Muscle of leg (tissue), 11 donors: Measurements from ENCODE around the gene SLC39A9. TPM values are rescaled to one million over a fixed set of nuclear protein-coding genes. Genes with fewer than 3 reads are reported as not detected.
A peak's percentile ranks its signal among the peaks of the same experiment; 100 is the strongest.
"Not testable (repeated sequence)": the region's sequence is repeated elsewhere in the genome, so short reads cannot be mapped to it uniquely, and the experiment has no call there.

Experiments
- DNase-seq: peaks from one replicate; pipeline ENCODE4 v3.0.0; 2013
- H3K27ac ChIP-seq: one replicate; pipeline ENCODE4 v1.5.1; 2013; ENCODE audit warnings: mild to moderate bottlenecking, low read length, control low read depth
- H3K27me3 ChIP-seq: one replicate; pipeline ENCODE4 v1.6.1; 2013; ENCODE audit warnings: low read length; ENCODE audit not compliant: control insufficient read depth, insufficient read depth
- H3K36me3 ChIP-seq: one replicate; pipeline ENCODE4 v1.6.1; 2013; ENCODE audit warnings: low read length; ENCODE audit not compliant: control insufficient read depth, insufficient read depth
- H3K4me1 ChIP-seq: one replicate; pipeline ENCODE4 v1.6.1; 2013; ENCODE audit warnings: low read length; ENCODE audit not compliant: control insufficient read depth, insufficient read depth
- H3K4me3 ChIP-seq: one replicate; pipeline ENCODE4 v1.5.1; 2013; ENCODE audit warnings: low read length, control low read depth
- H3K9me3 ChIP-seq: replicated peaks from 2 replicates; pipeline ENCODE4 v1.6.1; 2013; ENCODE audit warnings: low read depth, low read length; ENCODE audit not compliant: control insufficient read depth
- WGBS: methylation state at CpG from one replicate; pipeline ENCODE4 v1.1.5; 2013; ENCODE audit warnings: missing lambda C conversion rate; ENCODE audit not compliant: insufficient coverage; 5-methylcytosine and 5-hydroxymethylcytosine counted together
- polyA plus RNA-seq, 8 donors: library from polyadenylated mRNA; unstranded; fragments of 120-200 nt; gene quantifications; one replicate each; pipeline versions ENCODE4 v1.2.1 to v1.2.3, GENCODE V29; 2013; ENCODE audit warnings: inconsistent platforms in 1 of 8, low replicate concordance in 1 of 8; ENCODE audit not compliant: insufficient read length in 8 of 8, insufficient read depth in 1 of 8
- total RNA-seq: library from RNA; stranded (reverse); fragments of 120-200 nt; gene quantifications from one replicate; pipeline ENCODE4 v1.2.4, GENCODE V29; 2013

The SLC39A9 gene
- total and polyA plus RNA-seq, 9 donors: 26.9 to 48.0 (median 31.7) TPM

DNA sequence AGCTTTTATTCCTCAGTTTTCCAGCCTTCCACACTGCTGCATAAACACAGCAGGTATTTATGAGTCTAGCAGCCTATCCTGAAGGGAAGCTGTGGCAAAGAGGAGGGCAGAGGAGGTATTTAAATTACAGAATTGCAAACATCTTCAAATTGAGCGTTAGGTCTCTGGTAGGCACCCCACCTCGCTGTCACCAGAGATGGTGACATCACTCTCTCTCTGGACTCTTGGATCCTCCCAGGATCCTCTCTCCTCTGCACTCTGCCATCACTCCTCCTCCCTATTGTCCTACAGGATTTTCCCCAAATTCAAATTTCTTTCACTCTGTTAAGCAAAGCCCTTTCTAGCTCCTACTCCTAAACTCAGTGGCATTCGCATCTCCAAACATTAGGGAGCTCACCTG lies 92.7 kb downstream of the SLC39A9 start:
- WGBS: 91% methylated on average over 3 of the region's 3 CpGs
- peaks cover 17% of the 10 kb centered on the region for H3K27me3 ChIP-seq
- H3K9me3 ChIP-seq: no peaks in the 10 kb centered on the region
- no peak overlapping the region for H3K27ac ChIP-seq
- no peaks in the 10 kb centered on the region for H3K36me3 ChIP-seq
- peaks cover 20% of the 10 kb centered on the region for H3K4me1 ChIP-seq
- no peak for DNase-seq
- H3K4me3 ChIP-seq: no peak overlapping the region

DNA sequence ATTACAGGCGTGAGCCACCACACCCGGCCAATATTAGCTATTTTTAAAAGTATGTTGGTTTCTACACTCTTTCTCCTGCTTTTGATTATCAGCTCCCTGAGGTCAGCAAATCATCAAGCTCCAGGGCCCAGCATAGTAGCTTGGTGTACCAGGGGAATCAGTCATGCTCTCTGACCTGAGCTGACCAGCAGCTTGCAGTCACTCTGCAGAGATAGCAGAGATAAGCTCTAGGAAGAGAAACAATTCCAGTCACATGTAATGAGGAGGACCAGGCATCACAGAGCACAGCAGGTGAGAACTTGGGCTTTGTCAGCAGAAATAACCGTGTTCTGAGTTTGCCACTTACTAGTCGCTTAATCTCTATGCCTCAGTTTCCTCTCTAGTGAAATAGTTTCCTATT lies 94.5 kb downstream of the SLC39A9 start:
- Histone ChIP-seq H3K9me3 (no peaks in the 10 kb centered on the region), H3K4me1 (peaks cover 28% of the 10 kb centered on the region), H3K27ac (no peak overlapping the region), H3K36me3 (no peaks in the 10 kb centered on the region), H3K4me3 (no peak overlapping the region), H3K27me3 (peaks cover 5% of the 10 kb centered on the region)
- WGBS: no CpG with 5 or more reads among the region's 4 CpGs
- no peak for DNase-seq

DNA sequence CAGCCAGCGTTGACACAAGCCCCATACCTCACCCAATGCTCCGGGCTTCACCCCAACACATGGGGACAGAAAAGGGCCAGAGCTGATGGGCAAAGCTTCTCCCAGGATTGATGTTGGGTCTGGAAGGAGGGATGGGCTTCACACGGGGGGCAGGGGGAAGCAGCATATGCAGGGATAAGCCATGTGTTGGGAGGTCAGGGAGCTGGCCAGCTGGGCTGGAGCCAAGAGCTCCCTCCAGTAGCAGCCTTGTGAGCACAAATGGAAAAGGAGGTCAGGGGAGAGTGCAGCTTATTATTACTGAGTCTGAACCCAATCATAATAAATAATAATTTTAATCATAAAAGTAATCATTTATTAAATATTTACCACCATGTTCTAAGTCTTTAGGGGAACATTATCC lies 95.3 kb downstream of the SLC39A9 start:
- DNase-seq: peak; percentile 21
- Histone ChIP-seq H3K9me3 (no peaks in the 10 kb centered on the region), H3K36me3 (no peaks in the 10 kb centered on the region), H3K27me3 (peaks cover 2% of the 10 kb centered on the region), H3K4me3 (no peak overlapping the region), H3K4me1 (peaks cover 31% of the 10 kb centered on the region), H3K27ac (no peak overlapping the region)
- WGBS: 0% methylated on average over 1 of the region's 3 CpGs

DNA sequence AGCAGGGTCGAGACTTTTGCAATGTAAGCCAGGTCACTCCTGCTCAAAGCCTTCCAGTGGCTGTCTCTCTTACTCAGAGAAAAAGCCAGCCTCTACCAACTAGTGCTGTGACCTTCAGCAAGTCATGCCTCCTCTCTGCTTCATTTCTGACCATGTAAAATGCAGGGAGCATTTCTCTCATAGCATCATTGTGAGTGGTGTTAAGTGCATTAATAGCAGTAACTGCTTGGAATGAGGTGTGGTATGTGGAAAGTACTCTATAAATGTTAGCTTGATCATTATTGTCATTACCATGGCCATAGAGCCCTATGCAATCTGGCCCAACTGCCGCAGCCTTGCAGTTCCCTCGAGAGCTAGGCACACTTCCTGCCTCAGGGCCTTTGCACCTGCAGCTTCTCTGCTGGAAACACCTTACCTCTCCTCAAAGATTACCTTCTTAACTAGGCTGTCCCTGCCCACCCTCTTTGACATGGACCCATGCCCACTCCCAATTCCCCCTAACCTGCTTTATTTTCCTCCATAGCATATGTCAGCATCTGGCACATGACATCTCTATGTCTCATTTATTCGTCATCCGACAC lies 96.9 kb downstream of the SLC39A9 start:
- Histone ChIP-seq H3K9me3 (no peaks in the 10 kb centered on the region), H3K4me3 (no peak overlapping the region), H3K4me1 (peaks cover 45% of the 10 kb centered on the region), H3K27me3 (peaks cover 2% of the 10 kb centered on the region), H3K27ac (no peak overlapping the region), H3K36me3 (no peaks in the 10 kb centered on the region)
- no peak for DNase-seq
- WGBS: 83% methylated on average over 3 of the region's 5 CpGs

GRCh38 chr14:69497866-69498265 lies 99.4 kb downstream of the SLC39A9 start:
- H3K4me3 ChIP-seq, H3K36me3 ChIP-seq, H3K27me3 ChIP-seq, H3K27ac ChIP-seq, H3K9me3 ChIP-seq, DNase-seq: not testable (repeated sequence)
- WGBS: 100% methylated on average over 1 of the region's 4 CpGs
- H3K4me1 ChIP-seq: peaks cover 66% of the 10 kb centered on the region

GRCh38 chr14:69498286-69498685 lies 99.8 kb downstream of the SLC39A9 start:
- not testable (repeated sequence) for H3K27me3 ChIP-seq, H3K27ac ChIP-seq, H3K36me3 ChIP-seq, H3K9me3 ChIP-seq, H3K4me3 ChIP-seq
- peaks cover 67% of the 10 kb centered on the region for H3K4me1 ChIP-seq
- peak; percentile 40 for DNase-seq
- WGBS: 88% methylated on average over 1 of the region's 4 CpGs

GRCh38 chr14:69499436-69499835 lies 100.9 kb downstream of the SLC39A9 start:
- Histone ChIP-seq H3K4me1 (peaks cover 59% of the 10 kb centered on the region), H3K4me3 (no peak overlapping the region), H3K27ac (no peak overlapping the region), H3K9me3 (no peaks in the 10 kb centered on the region), H3K36me3 (no peaks in the 10 kb centered on the region), H3K27me3 (peaks cover 3% of the 10 kb centered on the region)
- DNase-seq: no peak
- WGBS: 92% methylated on average over 2 of the region's 5 CpGs

- H3K27me3 ChIP-seq: peaks cover 3% of the 10 kb centered on the region
- no peak overlapping the region for H3K4me3 ChIP-seq
- no peak overlapping the region for H3K27ac ChIP-seq
- H3K4me1 ChIP-seq: peaks cover 52% of the 10 kb centered on the region
- WGBS: 80% methylated on average over 1 of the region's 5 CpGs
- H3K36me3 ChIP-seq: no peaks in the 10 kb centered on the region
- no peaks in the 10 kb centered on the region for H3K9me3 ChIP-seq
- DNase-seq: no peak
These were observed 101.6 kb downstream of the SLC39A9 start for GRCh38 chr14:69500096-69500495.

GRCh38 chr14:69500736-69501135 lies 102.2 kb downstream of the SLC39A9 start:
- H3K27ac ChIP-seq: no peak overlapping the region

GRCh38 chr14:69501423-69501838 lies 102.9 kb downstream of the SLC39A9 start:
- Histone ChIP-seq H3K9me3 (no peaks in the 10 kb centered on the region), H3K27ac (peak overlapping the region; percentile 15), H3K4me1 (peaks cover 51% of the 10 kb centered on the region), H3K27me3 (peaks cover 3% of the 10 kb centered on the region), H3K4me3 (no peak overlapping the region), H3K36me3 (no peaks in the 10 kb centered on the region)
- DNase-seq: peak; percentile 79
- 40% methylated on average over 1 of the region's 4 CpGs for WGBS

More at GRCh38 chr14:69500736-69501135, 102.2 kb downstream of the SLC39A9 start:
- 81% methylated on average over 4 of the region's 4 CpGs for WGBS
- Histone ChIP-seq H3K9me3 (no peaks in the 10 kb centered on the region), H3K27me3 (peaks cover 3% of the 10 kb centered on the region), H3K4me3 (no peak overlapping the region), H3K36me3 (no peaks in the 10 kb centered on the region), H3K4me1 (peaks cover 51% of the 10 kb centered on the region)
- DNase-seq: no peak

DNA sequence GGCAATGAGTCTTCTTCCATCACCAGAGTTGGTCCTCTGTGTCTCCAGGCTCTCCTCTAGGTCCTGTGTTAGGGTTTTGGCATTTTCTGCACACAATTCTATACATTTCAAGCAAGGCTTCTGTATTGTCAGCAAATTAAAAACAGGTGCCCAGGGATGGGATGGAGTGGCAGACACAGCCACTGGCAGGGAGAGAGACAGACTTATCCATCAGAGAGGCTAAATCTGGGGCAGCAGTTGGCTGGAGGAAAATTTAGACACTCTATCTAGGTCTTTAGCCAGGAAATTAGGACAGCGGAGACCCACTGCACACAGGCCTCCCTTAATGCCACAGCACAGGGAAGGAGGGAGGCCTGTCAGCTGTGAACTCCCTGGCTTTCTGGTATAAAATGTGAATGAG lies 106.3 kb downstream of the SLC39A9 start:
- WGBS: no CpG with 5 or more reads among the region's 1 CpG
- peaks cover 3% of the 10 kb centered on the region for H3K27me3 ChIP-seq
- no peak overlapping the region for H3K4me3 ChIP-seq
- H3K4me1 ChIP-seq: peaks cover 31% of the 10 kb centered on the region
- H3K36me3 ChIP-seq: no peaks in the 10 kb centered on the region
- DNase-seq: peak; percentile 21
- no peaks in the 10 kb centered on the region for H3K9me3 ChIP-seq
- H3K27ac ChIP-seq: no peak overlapping the region
